Fibroblast of skin of left biceps (primary cell): ENCODE data around the gene IGSF21.

ENCODE experiments used
- DNase-seq, 2 experiments: peaks; one replicate each; pipeline ENCODE4 v3.0.0-alpha.2; 2013; ENCODE audit warnings: low read depth in 2 of 2

Gene IGSF21

DNA sequence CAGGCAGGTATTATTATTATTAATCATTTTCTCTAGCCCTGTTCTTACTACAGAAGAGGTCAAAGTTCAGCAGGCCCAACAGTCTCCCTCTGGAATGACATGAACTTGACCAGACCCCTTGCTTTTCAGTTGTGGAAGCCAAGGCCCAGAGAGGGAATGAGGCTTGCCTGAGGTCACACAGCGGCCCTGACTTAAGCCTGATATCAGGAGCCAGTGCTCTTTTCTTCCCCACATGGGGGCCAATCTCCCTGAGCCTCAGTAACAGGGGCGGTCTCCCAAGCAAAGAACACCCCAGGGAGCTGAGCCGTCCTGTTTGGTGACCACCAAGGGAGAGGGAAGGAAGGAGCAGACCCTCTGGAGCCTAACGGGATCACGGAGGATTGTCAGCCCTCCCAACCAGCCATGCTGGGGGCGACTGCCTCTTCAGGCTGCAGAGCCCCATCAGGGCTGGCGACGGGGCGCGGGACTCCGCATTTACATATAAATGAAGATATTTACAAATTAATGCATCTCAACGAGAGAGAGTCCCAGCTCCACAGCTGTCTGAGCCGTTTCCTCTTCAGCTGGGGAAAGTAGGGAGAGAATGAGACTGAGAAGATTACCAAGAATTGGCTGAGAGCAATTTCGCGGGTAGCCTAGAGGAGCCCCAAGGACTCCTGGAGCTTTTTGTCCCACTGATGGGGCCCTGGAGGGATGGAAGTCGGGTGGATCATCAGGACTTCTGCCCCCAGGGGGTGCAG lies 187.0 kb downstream of the IGSF21 start:
- DNase-seq: no peak

GRCh38 chr1:18297896-18298648 lies 190.5 kb downstream of the IGSF21 start:
- no peak for DNase-seq

GRCh38 chr1:18299441-18300338 lies 192.1 kb downstream of the IGSF21 start:
- no peak for DNase-seq

GRCh38 chr1:18300376-18300775 lies 192.8 kb downstream of the IGSF21 start:
- DNase-seq: no peak

DNA sequence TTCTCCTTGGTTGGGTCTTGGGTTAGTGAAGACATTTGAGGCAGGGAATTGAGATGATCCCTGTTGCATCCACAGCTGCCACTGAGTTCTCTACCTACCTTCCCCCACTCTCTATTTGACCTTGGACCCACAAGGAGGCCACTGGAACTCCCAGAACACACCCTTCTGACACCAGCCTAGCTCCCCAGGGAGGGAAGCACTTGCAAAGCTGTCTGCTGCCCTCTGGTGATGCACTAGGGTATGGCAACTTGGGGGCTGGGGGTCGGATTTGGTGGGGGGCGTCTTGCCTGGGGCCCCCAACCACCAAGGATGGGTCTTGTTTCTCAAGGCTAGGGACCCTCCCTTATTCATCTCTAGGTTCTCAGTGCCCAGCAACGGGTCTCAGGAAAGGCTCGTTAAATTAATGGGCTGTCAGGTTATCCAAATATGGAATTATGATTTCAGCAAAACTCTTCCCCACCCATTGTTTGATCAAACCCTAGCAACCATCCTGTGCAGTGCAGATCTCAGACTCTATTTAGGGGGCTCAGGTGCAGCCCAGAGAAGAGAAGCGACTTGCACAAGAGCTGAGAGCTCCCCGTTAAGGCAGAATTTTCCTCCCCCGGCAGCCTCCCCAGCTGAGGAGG lies 195.3 kb downstream of the IGSF21 start:
- no peak for DNase-seq

DNA sequence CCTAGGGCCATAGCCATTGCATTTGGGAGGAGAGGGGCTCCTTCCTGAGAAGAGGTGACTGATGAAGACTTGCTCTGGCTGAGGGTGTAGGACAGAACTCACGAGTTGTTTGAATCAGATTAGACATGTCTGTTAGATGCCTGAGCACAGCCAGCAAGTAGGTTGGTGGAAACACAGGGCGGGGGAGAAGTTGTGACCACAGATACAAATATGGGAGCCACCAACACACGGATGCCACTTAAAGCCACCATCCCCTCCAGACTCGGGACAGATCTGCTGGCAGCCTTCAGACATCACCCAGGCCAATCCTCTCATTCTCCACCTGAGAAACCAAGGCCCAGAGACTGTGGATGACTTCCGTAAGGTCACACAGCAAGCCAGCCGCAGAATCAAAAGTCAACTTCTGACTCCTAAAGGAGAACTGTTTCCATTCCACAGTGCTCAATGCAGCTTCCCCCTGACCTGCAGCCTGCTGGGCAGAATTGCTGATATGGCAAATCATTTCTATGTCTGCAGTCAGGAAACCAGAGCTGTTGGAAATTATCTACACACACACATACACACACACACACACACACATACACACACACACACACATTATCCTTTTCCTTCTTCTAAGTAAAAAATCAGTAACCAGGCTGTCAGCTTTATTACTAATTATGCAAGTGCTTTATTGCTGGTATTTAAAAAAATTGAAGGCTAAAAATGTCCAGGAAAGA lies 196.7 kb downstream of the IGSF21 start:
- DNase-seq: no peak

GRCh38 chr1:18305182-18305795 lies 197.7 kb downstream of the IGSF21 start:
- DNase-seq: no peak

- no peak for DNase-seq
These were observed 199.8 kb downstream of the IGSF21 start for GRCh38 chr1:18307329-18307898.

DNA sequence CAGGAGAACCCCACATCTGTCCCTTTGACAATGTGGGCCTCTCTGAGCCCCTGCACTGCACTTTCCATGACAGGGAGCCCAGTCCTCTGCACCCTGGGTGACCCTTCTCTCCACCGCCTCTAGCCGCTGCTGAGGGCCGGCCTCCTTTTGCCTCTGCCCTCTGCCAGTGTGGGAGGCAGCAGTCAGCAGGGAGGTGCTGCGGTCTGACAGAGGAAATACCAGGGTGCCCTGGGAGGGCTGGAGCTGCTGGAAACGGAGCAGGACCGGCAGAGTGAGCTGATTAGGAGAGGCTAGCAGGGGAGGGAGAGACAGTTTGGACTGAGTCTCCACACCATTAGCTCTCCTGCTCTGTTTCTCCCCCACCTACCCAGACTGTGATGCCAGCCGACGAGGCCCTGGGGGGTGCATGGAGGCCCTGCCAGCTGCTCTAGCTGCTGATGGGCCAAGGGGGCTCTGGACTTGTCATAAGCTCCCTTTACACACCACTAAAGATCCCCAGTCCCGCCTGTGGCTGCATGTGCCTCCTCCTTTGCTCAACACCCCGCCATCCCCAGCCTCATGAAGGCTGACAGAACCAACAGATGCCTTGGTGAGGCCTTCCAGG lies 202.1 kb downstream of the IGSF21 start:
- no peak for DNase-seq

DNA sequence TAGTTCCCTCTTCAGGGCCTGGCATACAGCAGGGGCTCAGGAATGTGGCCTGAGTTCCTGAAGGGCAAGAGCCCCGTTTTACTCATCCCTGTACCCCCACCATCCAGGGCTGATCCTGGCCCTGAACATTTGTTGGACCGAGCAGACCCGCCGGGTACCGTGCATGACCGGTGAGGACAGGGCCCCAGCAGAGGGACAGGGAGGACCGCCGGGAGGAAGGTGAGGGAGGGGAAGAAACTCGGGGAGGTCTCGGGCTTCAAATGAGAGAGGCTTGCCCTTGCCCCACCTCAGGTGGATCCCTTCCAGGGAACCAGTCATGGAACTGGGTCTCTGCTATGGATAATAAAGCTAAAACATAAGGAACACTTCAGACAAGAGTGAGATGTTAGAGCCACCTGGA lies 205.4 kb downstream of the IGSF21 start:
- no peak for DNase-seq

DNA sequence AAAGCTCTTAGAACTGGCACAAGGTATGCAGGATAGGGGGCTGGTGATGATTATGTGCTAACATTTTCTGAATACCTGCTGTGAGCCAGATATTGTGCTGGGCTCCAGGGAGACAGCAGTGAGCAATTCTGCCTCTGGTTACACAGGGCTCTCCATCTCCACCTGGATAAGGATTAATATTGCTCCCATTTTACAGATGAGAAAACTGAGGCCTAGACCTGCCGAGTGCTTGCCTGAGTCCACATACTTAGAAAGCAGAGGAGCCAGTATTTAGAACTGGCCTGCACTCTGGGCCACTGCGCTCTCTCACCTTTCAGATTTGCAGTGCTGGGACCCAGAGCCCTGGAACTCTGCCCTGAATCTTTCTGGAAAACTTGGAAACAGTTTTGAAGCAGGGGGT lies 205.9 kb downstream of the IGSF21 start:
- DNase-seq: no peak

- DNase-seq: no peak
These were observed 206.8 kb downstream of the IGSF21 start for GRCh38 chr1:18314399-18314798.

GRCh38 chr1:18315449-18315848 lies 207.9 kb downstream of the IGSF21 start:
- DNase-seq: no peak

DNA sequence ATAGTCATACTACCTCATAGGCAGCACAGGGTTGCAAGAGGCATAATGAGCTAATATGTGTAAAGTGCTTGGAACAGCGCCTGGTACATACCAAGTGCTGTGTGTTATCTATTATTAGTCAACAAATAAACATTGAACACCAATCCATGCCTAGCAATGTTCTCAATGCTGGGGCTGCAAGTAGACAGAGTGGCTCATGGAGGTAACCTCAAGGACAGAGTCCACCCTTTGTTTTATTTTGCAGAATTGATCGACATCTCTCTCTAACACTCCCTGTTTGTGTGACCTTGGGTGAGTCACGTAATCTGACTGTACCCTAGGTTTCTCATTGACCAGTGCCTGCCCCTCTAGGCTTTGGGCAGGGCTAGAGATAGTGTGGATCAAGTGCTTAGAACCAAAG lies 209.2 kb downstream of the IGSF21 start:
- no peak for DNase-seq

GRCh38 chr1:18319099-18319498 lies 211.5 kb downstream of the IGSF21 start:
- DNase-seq: no peak

- DNase-seq: no peak
These were observed 212.5 kb downstream of the IGSF21 start for GRCh38 chr1:18320051-18320450.

DNA sequence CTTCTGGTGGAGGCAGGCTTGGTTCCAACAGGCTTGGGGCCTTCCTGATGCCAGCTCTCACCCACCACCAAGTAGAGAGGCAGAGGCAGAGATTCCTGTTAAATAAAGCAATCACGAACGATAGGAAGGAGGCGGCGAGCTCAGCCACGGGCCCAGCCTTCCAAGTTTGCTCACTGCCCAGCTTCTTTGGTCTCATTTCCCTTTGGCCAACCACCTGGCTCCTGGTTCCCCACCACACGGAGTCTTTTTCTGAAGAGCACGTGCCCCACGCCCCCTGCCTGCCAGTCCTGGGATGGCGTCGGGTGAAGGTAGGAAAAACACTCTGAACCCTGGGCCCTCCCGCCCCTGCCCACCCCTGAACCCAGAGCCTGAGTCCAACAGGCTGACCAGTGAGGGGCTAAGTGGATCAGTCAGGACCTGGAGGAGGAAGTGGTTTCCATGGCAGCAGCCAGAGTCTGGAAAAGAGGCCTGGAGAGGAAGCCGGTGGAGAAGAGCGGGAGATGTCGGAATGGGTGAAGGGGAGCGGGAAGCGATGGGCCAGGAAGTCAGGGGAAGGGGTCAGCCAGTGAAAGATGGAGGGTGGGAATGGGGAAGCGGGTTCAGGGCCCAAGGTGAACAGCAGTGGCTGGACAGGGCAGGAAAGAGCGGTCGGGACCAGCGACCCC lies 214.9 kb downstream of the IGSF21 start:
- DNase-seq: no peak

DNA sequence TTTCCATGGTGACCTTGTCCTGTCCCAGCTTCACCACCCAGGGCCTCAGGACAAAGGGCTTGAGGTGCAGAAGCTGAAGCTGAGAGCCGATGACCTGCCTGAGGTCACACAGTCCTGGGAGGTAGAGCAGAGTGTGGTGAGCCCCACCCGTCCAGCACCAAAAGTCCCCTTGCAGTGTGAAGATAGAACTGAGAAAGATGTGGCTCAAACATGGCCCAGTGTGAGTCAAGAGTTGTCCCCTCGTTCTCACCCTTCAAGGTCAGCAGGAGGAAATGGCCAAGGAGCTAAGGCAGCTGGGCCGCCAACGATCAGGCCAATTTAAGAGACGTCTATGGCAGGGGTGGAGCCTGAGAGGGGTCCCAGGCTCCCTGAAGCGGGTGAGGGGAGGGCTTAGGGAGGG lies 215.7 kb downstream of the IGSF21 start:
- no peak for DNase-seq

- no peak for DNase-seq
These were observed 216.6 kb downstream of the IGSF21 start for GRCh38 chr1:18324246-18324645.
